Ectodermal cell (in vitro differentiated cells): ENCODE results near the gene LDLRAD3. TPM values are rescaled to one million over a fixed set of nuclear protein-coding genes. Genes with fewer than 3 reads are reported as not detected.
A peak's percentile ranks its signal among the peaks of the same experiment; 100 is the strongest.
"Not testable (repeated sequence)": the region's sequence is repeated elsewhere in the genome, so short reads cannot be mapped to it uniquely, and the experiment has no call there.

Source experiments
- H3K27ac ChIP-seq: 2 replicates; pipeline ENCODE4 v1.7.0; 2013; ENCODE audit warnings: mild to moderate bottlenecking, low read depth, low read length; ENCODE audit not compliant: insufficient read depth, poor library complexity, severe bottlenecking
- H3K27me3 ChIP-seq: 2 replicates; pipeline ENCODE4 v1.7.0; 2013; ENCODE audit warnings: mild to moderate bottlenecking, low read length; ENCODE audit not compliant: insufficient read depth, control insufficient read depth, poor library complexity, severe bottlenecking
- H3K36me3 ChIP-seq: one replicate; pipeline ENCODE4 v1.7.0; 2013; ENCODE audit warnings: low read length; ENCODE audit not compliant: control insufficient read depth, insufficient read depth
- H3K4me1 ChIP-seq: one replicate; pipeline ENCODE4 v1.7.0; 2013; ENCODE audit warnings: low read length; ENCODE audit not compliant: control insufficient read depth, insufficient read depth
- H3K4me3 ChIP-seq: 2 replicates; pipeline ENCODE4 v1.7.0; 2013; ENCODE audit warnings: low read depth, low read length, control low read depth; ENCODE audit not compliant: insufficient read depth
- H3K9me3 ChIP-seq: 2 replicates; pipeline ENCODE4 v1.7.0; 2013; ENCODE audit warnings: mild to moderate bottlenecking, low read length, moderate library complexity; ENCODE audit not compliant: control insufficient read depth
- WGBS, 2 experiments: methylation state at CpG; one replicate each; pipeline ENCODE4 v1.1.7; 2013; ENCODE audit warnings: missing lambda C conversion rate in 2 of 2; 5-methylcytosine and 5-hydroxymethylcytosine counted together
- polyA plus RNA-seq, 4 experiments: library from polyadenylated mRNA; stranded (reverse); fragments of 50-300 nt; gene quantifications; one replicate each; pipeline ENCODE4 v1.2.3, GENCODE V29; 2013

LDLRAD3 gene, protein sequence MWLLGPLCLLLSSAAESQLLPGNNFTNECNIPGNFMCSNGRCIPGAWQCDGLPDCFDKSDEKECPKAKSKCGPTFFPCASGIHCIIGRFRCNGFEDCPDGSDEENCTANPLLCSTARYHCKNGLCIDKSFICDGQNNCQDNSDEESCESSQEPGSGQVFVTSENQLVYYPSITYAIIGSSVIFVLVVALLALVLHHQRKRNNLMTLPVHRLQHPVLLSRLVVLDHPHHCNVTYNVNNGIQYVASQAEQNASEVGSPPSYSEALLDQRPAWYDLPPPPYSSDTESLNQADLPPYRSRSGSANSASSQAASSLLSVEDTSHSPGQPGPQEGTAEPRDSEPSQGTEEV
- polyA plus RNA-seq (2013, experiment 1 of 4): 34.6 TPM
- 37.1 TPM for polyA plus RNA-seq (2013, experiment 2 of 4)
- 24.8 TPM for polyA plus RNA-seq (2013, experiment 3 of 4)
- polyA plus RNA-seq (2013, experiment 4 of 4): 27.0 TPM

GRCh38 chr11:35943713-35944502 is at the start of gene LDLRAD3:
Gene LDLRAD3 (plus strand): TSS chr11:35944062. CDS start chr11:35944099, 37 bp downstream.
- WGBS, 2 experiments: 0 to 1% methylated on average over 97 of the region's 97 CpGs
- Histone ChIP-seq H3K27ac (peak within 1 kb of the TSS; percentile 67), H3K36me3 (no peaks in the 10 kb centered on the region), H3K9me3 (no peaks in the 10 kb centered on the region), H3K27me3 (peaks cover 5% of the 10 kb centered on the region), H3K4me3 (peak within 1 kb of the TSS; percentile 72), H3K4me1 (peaks cover 35% of the 10 kb centered on the region)

GRCh38 chr11:35897019-35897418 is 46.8 kb upstream of the LDLRAD3 start:
- WGBS, 2 experiments: 92 to 94% methylated on average over 4 of the region's 4 CpGs
- Histone ChIP-seq H3K36me3 (no peaks in the 10 kb centered on the region), H3K9me3 (peaks cover 5% of the 10 kb centered on the region), H3K4me1 (no peaks in the 10 kb centered on the region), H3K27me3 (no peaks in the 10 kb centered on the region), H3K27ac (no peak overlapping the region), H3K4me3 (no peak overlapping the region)

- no peak overlapping the region for H3K4me3 ChIP-seq
- no peaks in the 10 kb centered on the region for H3K4me1 ChIP-seq
- H3K27me3 ChIP-seq: no peaks in the 10 kb centered on the region
- H3K27ac ChIP-seq: no peak overlapping the region
- no peaks in the 10 kb centered on the region for H3K36me3 ChIP-seq
- peaks cover 10% of the 10 kb centered on the region for H3K9me3 ChIP-seq
Observed at GRCh38 chr11:35902961-35903360, 40.9 kb upstream of the LDLRAD3 start.

GRCh38 chr11:35905646-35906276 is 38.1 kb upstream of the LDLRAD3 start:
- 85 to 91% methylated on average over 3 of the region's 3 CpGs for WGBS, 2 experiments

GRCh38 chr11:35906277-35906661 is 37.6 kb upstream of the LDLRAD3 start:
- Histone ChIP-seq H3K36me3 (no peaks in the 10 kb centered on the region), H3K27ac (no peak overlapping the region), H3K27me3 (no peaks in the 10 kb centered on the region), H3K9me3 (peaks cover 5% of the 10 kb centered on the region), H3K4me3 (no peak overlapping the region), H3K4me1 (no peaks in the 10 kb centered on the region)
- 94 to 100% methylated on average over 2 of the region's 2 CpGs for WGBS, 2 experiments

More at GRCh38 chr11:35905646-35906276, 38.1 kb upstream of the LDLRAD3 start:
- Histone ChIP-seq H3K9me3 (peaks cover 9% of the 10 kb centered on the region), H3K4me3 (no peak overlapping the region), H3K27me3 (no peaks in the 10 kb centered on the region), H3K27ac (no peak overlapping the region), H3K36me3 (no peaks in the 10 kb centered on the region), H3K4me1 (no peaks in the 10 kb centered on the region)

DNA sequence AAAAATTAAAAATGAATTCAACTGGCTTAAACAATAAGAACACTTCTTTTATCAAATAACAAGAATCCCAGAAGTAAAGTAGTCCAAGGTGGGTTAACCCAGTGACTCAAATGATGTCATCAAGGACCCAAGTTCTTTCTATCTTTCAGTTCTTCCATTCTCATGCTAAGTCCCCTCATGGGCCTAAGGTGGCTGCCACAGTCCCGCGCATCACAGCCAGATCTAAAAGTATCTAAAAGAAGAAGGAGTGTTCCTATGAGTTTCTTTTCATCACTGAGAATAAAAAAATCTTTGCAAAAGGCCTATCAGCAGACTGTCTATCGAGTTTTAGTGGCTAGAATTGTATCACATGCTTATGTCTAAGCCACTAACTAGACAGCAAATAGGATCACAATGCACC is 37.2 kb upstream of the LDLRAD3 start:
- no peak overlapping the region for H3K27ac ChIP-seq
- 61 to 67% methylated on average over 3 of the region's 3 CpGs for WGBS, 2 experiments
- H3K9me3 ChIP-seq: peaks cover 5% of the 10 kb centered on the region
- H3K27me3 ChIP-seq: no peaks in the 10 kb centered on the region
- no peaks in the 10 kb centered on the region for H3K36me3 ChIP-seq
- H3K4me3 ChIP-seq: no peak overlapping the region
- no peaks in the 10 kb centered on the region for H3K4me1 ChIP-seq

GRCh38 chr11:35907648-35908431 is 36.0 kb upstream of the LDLRAD3 start:
- WGBS, 2 experiments: 48 to 63% methylated on average over 3 to 4 of the region's 4 CpGs

GRCh38 chr11:35908432-35908771 is 35.5 kb upstream of the LDLRAD3 start:
- H3K36me3 ChIP-seq, H3K9me3 ChIP-seq: not testable (repeated sequence)
- 89 to 94% methylated on average over 5 of the region's 5 CpGs for WGBS, 2 experiments

More at GRCh38 chr11:35907648-35908431, 36.0 kb upstream of the LDLRAD3 start:
- H3K9me3 ChIP-seq: peaks cover 5% of the 10 kb centered on the region
- no peaks in the 10 kb centered on the region for H3K36me3 ChIP-seq
- no peak overlapping the region for H3K4me3 ChIP-seq
- H3K27ac ChIP-seq: no peak overlapping the region
- H3K4me1 ChIP-seq: no peaks in the 10 kb centered on the region
- H3K27me3 ChIP-seq: no peaks in the 10 kb centered on the region

DNA sequence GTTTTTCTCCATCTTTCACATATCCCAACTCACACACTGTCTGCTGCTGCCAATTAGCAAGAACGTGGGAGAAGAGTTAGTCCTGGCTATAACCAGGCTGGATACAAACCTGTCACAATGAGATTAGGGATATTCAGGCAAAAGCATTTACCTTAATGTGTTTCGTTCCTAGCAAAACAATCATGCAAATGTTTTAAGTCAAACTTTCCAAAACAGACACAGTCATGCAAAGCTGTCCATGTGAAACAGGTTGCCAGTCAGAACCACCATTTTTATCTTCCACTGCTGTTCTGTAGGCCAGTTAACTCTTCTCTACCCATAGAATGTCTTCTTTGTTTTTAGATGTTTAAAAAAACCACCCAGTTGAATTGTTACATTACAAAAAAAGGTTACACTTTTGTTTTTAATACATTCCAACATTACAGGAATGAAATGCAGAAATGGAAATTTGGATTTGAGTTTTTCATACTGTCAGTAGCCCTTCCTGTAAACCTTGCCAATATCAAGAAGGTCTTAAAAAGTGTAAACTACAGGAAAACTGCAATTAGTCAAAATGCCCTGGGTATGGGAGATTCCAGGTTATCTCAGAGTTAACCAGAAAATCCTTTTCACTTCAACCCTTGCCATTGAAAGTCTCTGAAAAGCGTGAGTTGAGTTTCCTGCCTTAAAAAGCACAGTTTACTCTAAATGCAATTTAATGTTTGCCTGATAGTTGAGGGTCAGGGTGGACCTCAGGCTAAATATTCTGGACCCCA is 34.2 kb upstream of the LDLRAD3 start:
- H3K4me3 ChIP-seq: no peak overlapping the region
- no peak overlapping the region for H3K27ac ChIP-seq
- 89 to 92% methylated on average over 3 of the region's 3 CpGs for WGBS, 2 experiments
- H3K27me3 ChIP-seq: no peaks in the 10 kb centered on the region
- no peaks in the 10 kb centered on the region for H3K9me3 ChIP-seq
- no peaks in the 10 kb centered on the region for H3K36me3 ChIP-seq
- H3K4me1 ChIP-seq: no peaks in the 10 kb centered on the region

More at GRCh38 chr11:35908432-35908771, 35.5 kb upstream of the LDLRAD3 start:
- not testable (repeated sequence) for H3K4me1 ChIP-seq, H3K27ac ChIP-seq, H3K4me3 ChIP-seq, H3K27me3 ChIP-seq
